ELF-1 (cell line): ENCODE measurements around the gene SERTAD2.

Experiments
- DNase-seq: peaks from one replicate; pipeline ENCODE4 v3.0.0-alpha.2; 2016; ENCODE audit warnings: low read depth, low spot score

Gene SERTAD2

GRCh38 chr2:64653109-64654062 is at the start of gene SERTAD2:
Gene SERTAD2 (minus strand): TSS chr2:64653913. CDS start chr2:64636871, 17,042 bp downstream.
- peak; percentile 89 for DNase-seq

GRCh38 chr2:64700133-64700809 is 46.6 kb upstream of the SERTAD2 start:
- no peak for DNase-seq

- peak; percentile 17 for DNase-seq
Observed at GRCh38 chr2:64699712-64700111, 46.0 kb upstream of the SERTAD2 start.

- DNase-seq: no peak
Observed at GRCh38 chr2:64698668-64699444, 45.1 kb upstream of the SERTAD2 start.

GRCh38 chr2:64698177-64698643 is 44.5 kb upstream of the SERTAD2 start:
- no peak for DNase-seq

- DNase-seq: no peak
Observed at GRCh38 chr2:64697297-64698176, 43.8 kb upstream of the SERTAD2 start.

GRCh38 chr2:64696636-64697035 is 42.9 kb upstream of the SERTAD2 start:
- DNase-seq: no peak

- peak; percentile 12 for DNase-seq
Observed at GRCh38 chr2:64695721-64696261, 42.1 kb upstream of the SERTAD2 start.

- no peak for DNase-seq
Observed at GRCh38 chr2:64692401-64692800, 38.7 kb upstream of the SERTAD2 start.

GRCh38 chr2:64688909-64689308 is 35.2 kb upstream of the SERTAD2 start:
- DNase-seq: no peak

GRCh38 chr2:64686283-64686956 is 32.7 kb upstream of the SERTAD2 start:
- DNase-seq: peak; percentile 39

GRCh38 chr2:64685430-64685829 is 31.7 kb upstream of the SERTAD2 start:
- no peak for DNase-seq

- DNase-seq: no peak
Observed at GRCh38 chr2:64683771-64684510, 30.2 kb upstream of the SERTAD2 start.

GRCh38 chr2:64681479-64681967 is 27.8 kb upstream of the SERTAD2 start:
- no peak for DNase-seq

GRCh38 chr2:64679673-64680425 is 26.1 kb upstream of the SERTAD2 start:
- no peak for DNase-seq

GRCh38 chr2:64678771-64679590 is 25.3 kb upstream of the SERTAD2 start:
- no peak for DNase-seq

- no peak for DNase-seq
Observed at GRCh38 chr2:64677530-64677929, 23.8 kb upstream of the SERTAD2 start.
